HG02798 (cell line): Measurements from ENCODE around the gene FLOT1.

ENCODE experiments used
- ATAC-seq: cut with Tn5 transposase; IDR thresholded peaks from one replicate; pipeline ENCODE4 v1.9.1; 2021; ENCODE audit warnings: mild to moderate bottlenecking; ENCODE audit not compliant: unreplicated experiment, poor library complexity

Gene FLOT1

GRCh38 chr6:30742316-30743098 lies at the start of gene FLOT1:
Gene FLOT1 (minus strand): TSS chr6:30742687. CDS start chr6:30742189, 498 bp downstream.
- peak; percentile 79 for ATAC-seq

- no peak for ATAC-seq
Measured at GRCh38 chr6:30790724-30791383, 48.4 kb upstream of the FLOT1 start.

- no peak for ATAC-seq
Measured at GRCh38 chr6:30789606-30790005, 47.1 kb upstream of the FLOT1 start.

- no peak for ATAC-seq
Measured at GRCh38 chr6:30787954-30788353, 45.5 kb upstream of the FLOT1 start.

GRCh38 chr6:30782425-30783014 lies 40.0 kb upstream of the FLOT1 start:
- no peak for ATAC-seq

GRCh38 chr6:30781743-30782424 lies 39.4 kb upstream of the FLOT1 start:
- no peak for ATAC-seq

- no peak for ATAC-seq
Measured at GRCh38 chr6:30781395-30781742, 38.9 kb upstream of the FLOT1 start.

GRCh38 chr6:30780642-30780920 lies 38.1 kb upstream of the FLOT1 start:
- no peak for ATAC-seq

- ATAC-seq, result no peak
Measured at GRCh38 chr6:30779850-30780641, 37.6 kb upstream of the FLOT1 start.

- no peak for ATAC-seq
Measured at GRCh38 chr6:30778001-30778635, 35.6 kb upstream of the FLOT1 start.

- no peak for ATAC-seq
Measured at GRCh38 chr6:30777155-30777485, 34.6 kb upstream of the FLOT1 start.

GRCh38 chr6:30776390-30777154 lies 34.1 kb upstream of the FLOT1 start:
- no peak for ATAC-seq

GRCh38 chr6:30775104-30775503 lies 32.6 kb upstream of the FLOT1 start:
- ATAC-seq, result no peak

GRCh38 chr6:30774701-30775100 lies 32.2 kb upstream of the FLOT1 start:
- ATAC-seq, result no peak

GRCh38 chr6:30770592-30770991 lies 28.1 kb upstream of the FLOT1 start:
- no peak for ATAC-seq

- ATAC-seq, result no peak
Measured at GRCh38 chr6:30769853-30770524, 27.5 kb upstream of the FLOT1 start.

- ATAC-seq, result no peak
Measured at GRCh38 chr6:30769088-30769852, 26.8 kb upstream of the FLOT1 start.

GRCh38 chr6:30768634-30769087 lies 26.2 kb upstream of the FLOT1 start:
- ATAC-seq, result no peak
